ENCODE results near the gene TMEFF2.

GRCh38 chr2:192119536-192119935, 75.2 kb downstream of the TMEFF2 start:
- no peak for TF ChIP-seq POLR2A (IDR thresholded peaks at IDR 0.05; ENCODE audit: low read depth, low read length)
- TF ChIP-seq POLR2AphosphoS5 (IDR thresholded peaks at IDR 0.05; ENCODE audit: low read depth, low read length), result no peak
- no peak for TF ChIP-seq TAF1 (IDR thresholded peaks at IDR 0.05; ENCODE audit: low read depth, low read length)
- TF ChIP-seq SPI1 (IDR thresholded peaks at IDR 0.05; ENCODE audit: low read depth, low read length), result peak; percentile 39; the same call in 1 of the 2 replicates

All from GM12891 (cell line).